GM08714 (cell line): Measurements from ENCODE around the gene TNIK.
"Not testable (repeated sequence)": the region's sequence is repeated elsewhere in the genome, so short reads cannot be mapped to it uniquely, and the experiment has no call there.

ENCODE experiments used
- H3K4me3 ChIP-seq: fragments of 200-500 bp; sonication (Bioruptor generic); 2 replicates; pipeline ENCODE4 v1.5.1; 2014; ENCODE audit warnings: mild to moderate bottlenecking, low read length, inconsistent platforms
- ZNF274 ChIP-seq: IDR thresholded peaks from 2 replicates; pipeline ENCODE4 v1.6.1; 2012; ENCODE audit warnings: mild to moderate bottlenecking, low read depth, low read length

The TNIK gene

GRCh38 chr3:171295484-171296373 lies 164.5 kb downstream of the TNIK start:
- TF ChIP-seq ZNF274: no peak
- no peak overlapping the region for H3K4me3 ChIP-seq

- no peak overlapping the region for H3K4me3 ChIP-seq
- TF ChIP-seq ZNF274: no peak
Observed at GRCh38 chr3:171293142-171293782, 166.9 kb downstream of the TNIK start.

- no peak overlapping the region for H3K4me3 ChIP-seq
- TF ChIP-seq ZNF274: no peak
Observed at GRCh38 chr3:171290680-171291079, 169.5 kb downstream of the TNIK start.

GRCh38 chr3:171289291-171289690 lies 170.9 kb downstream of the TNIK start:
- no peak for TF ChIP-seq ZNF274
- H3K4me3 ChIP-seq: no peak overlapping the region

GRCh38 chr3:171287761-171288160 lies 172.4 kb downstream of the TNIK start:
- H3K4me3 ChIP-seq: not testable (repeated sequence)

- no peak overlapping the region for H3K4me3 ChIP-seq
- TF ChIP-seq ZNF274: no peak
Observed at GRCh38 chr3:171286580-171287249, 173.5 kb downstream of the TNIK start.

- no peak for TF ChIP-seq ZNF274
- H3K4me3 ChIP-seq: no peak overlapping the region
Observed at GRCh38 chr3:171285287-171285686, 174.9 kb downstream of the TNIK start.

GRCh38 chr3:171284308-171285075 lies 175.7 kb downstream of the TNIK start:
- TF ChIP-seq ZNF274: no peak
- H3K4me3 ChIP-seq: peak overlapping the region; percentile 61; the same call in 1 of the 2 replicates

GRCh38 chr3:171283848-171284222 lies 176.4 kb downstream of the TNIK start:
- TF ChIP-seq ZNF274: no peak
- no peak overlapping the region; the same call in 1 of the 2 replicates for H3K4me3 ChIP-seq

GRCh38 chr3:171283183-171283847 lies 176.9 kb downstream of the TNIK start:
- H3K4me3 ChIP-seq: peak overlapping the region; percentile 11; the same call in 1 of the 2 replicates
- TF ChIP-seq ZNF274: no peak

GRCh38 chr3:171282041-171282440 lies 178.2 kb downstream of the TNIK start:
- H3K4me3 ChIP-seq: no peak overlapping the region
- TF ChIP-seq ZNF274: no peak

GRCh38 chr3:171281256-171281992 lies 178.8 kb downstream of the TNIK start:
- no peak overlapping the region for H3K4me3 ChIP-seq
- TF ChIP-seq ZNF274: no peak

- no peak overlapping the region for H3K4me3 ChIP-seq
- no peak for TF ChIP-seq ZNF274
Observed at GRCh38 chr3:171279972-171280371, 180.2 kb downstream of the TNIK start.
